Measurements from ENCODE around the gene SRRM3. TPM values are rescaled to one million over a fixed set of nuclear protein-coding genes. Genes with fewer than 3 reads are reported as not detected.

The SRRM3 gene
- total and polyA plus RNA-seq, 10 donors, result 0.23 to 1.6 (median 0.93) TPM; not detected in 1

DNA sequence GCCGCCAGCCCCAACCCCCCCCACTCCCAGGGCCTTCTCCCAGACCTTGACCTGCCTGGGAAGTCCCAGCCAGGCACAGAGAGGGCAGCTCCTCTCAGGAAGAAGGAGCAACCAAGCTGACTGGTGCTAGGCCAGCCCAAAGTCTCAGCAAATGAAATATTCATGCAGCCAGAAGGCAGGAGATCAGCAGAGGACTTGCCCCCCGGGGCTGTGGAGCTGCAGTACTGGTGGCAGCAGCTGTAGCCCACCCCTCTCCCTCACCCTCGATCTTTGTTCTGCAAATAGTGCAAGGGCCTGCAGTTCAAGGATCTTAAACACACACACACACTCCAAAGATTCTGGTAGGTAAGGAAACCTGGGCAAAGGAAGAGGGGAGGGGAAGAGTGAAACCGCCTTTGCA, 3.5 kb upstream of the SRRM3 start:
- intact Hi-C loops (cut with DNase I; ENCODE audit: low total_unique reads), result no loop called here
- TF ChIP-seq POLR2AphosphoS5 (IDR thresholded peaks at IDR 0.05) (no peak), POLR2A (IDR thresholded peaks at IDR 0.05) (no peak)
- TF ChIP-seq, protein P1, sequence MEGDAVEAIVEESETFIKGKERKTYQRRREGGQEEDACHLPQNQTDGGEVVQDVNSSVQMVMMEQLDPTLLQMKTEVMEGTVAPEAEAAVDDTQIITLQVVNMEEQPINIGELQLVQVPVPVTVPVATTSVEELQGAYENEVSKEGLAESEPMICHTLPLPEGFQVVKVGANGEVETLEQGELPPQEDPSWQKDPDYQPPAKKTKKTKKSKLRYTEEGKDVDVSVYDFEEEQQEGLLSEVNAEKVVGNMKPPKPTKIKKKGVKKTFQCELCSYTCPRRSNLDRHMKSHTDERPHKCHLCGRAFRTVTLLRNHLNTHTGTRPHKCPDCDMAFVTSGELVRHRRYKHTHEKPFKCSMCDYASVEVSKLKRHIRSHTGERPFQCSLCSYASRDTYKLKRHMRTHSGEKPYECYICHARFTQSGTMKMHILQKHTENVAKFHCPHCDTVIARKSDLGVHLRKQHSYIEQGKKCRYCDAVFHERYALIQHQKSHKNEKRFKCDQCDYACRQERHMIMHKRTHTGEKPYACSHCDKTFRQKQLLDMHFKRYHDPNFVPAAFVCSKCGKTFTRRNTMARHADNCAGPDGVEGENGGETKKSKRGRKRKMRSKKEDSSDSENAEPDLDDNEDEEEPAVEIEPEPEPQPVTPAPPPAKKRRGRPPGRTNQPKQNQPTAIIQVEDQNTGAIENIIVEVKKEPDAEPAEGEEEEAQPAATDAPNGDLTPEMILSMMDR (IDR thresholded peaks at IDR 0.05 in 8 of 11, conservative IDR thresholded peaks at IDR 0.05 in 3 of 11), result no peak
- 37 to 53% (median 39%) methylated on average over 4 of the region's 4 CpGs for WGBS, 5 donors
- no peak overlapping the region for H3K4me3 ChIP-seq
- no peak for DNase-seq
- no peaks in the 10 kb centered on the region for H3K9me3 ChIP-seq
- peaks cover 0 to 87% (median 11%) of the 10 kb centered on the region in 7 donors for H3K27me3 ChIP-seq (replicated peaks in 1 of 7)
- H3K27ac ChIP-seq, result no peak overlapping the region
- no peaks in the 10 kb centered on the region for H3K36me3 ChIP-seq
- H3K4me1 ChIP-seq, result peaks cover 0 to 11% (median 6%) of the 10 kb centered on the region in 6 donors

DNA sequence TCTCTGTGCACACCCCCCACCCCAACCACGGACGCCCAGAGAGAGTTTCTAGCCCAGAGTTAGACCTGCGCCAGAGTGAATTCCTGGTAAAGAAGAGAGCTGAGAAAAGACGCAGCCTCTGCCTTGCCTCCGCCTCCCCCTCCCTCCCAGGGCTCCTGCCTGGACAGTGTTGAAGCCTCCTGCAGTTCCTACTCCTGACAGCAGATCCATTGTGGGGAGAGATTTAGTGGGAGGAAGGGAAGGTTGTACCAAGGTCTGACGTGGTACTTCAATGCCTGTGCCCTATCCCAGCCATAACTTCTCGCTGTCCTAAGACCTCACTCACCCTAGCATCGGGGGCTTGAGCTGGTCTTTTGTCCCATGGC, 952 bp downstream of the SRRM3 start:
- no peak for TF ChIP-seq POLR2A (IDR thresholded peaks at IDR 0.05)
- no peak for TF ChIP-seq POLR2AphosphoS5 (IDR thresholded peaks at IDR 0.05)
- TF ChIP-seq, protein P1 (IDR thresholded peaks at IDR 0.05 in 8 of 11, conservative IDR thresholded peaks at IDR 0.05 in 3 of 11), result no peak
- no peak for DNase-seq
- intact Hi-C loops (cut with DNase I; ENCODE audit: low total_unique reads), result no loop called here
- H3K9me3 ChIP-seq, result no peaks in the 10 kb centered on the region
- 41 to 47% (median 46%) methylated on average over 8 of the region's 8 CpGs for WGBS, 5 donors
- H3K36me3 ChIP-seq, result no peaks in the 10 kb centered on the region
- peaks cover 0 to 11% (median 6%) of the 10 kb centered on the region in 6 donors for H3K4me1 ChIP-seq
- peaks cover 0 to 92% (median 10%) of the 10 kb centered on the region in 7 donors for H3K27me3 ChIP-seq (replicated peaks in 1 of 7)
- no peak overlapping the region for H3K4me3 ChIP-seq
- no peak overlapping the region for H3K27ac ChIP-seq

DNA sequence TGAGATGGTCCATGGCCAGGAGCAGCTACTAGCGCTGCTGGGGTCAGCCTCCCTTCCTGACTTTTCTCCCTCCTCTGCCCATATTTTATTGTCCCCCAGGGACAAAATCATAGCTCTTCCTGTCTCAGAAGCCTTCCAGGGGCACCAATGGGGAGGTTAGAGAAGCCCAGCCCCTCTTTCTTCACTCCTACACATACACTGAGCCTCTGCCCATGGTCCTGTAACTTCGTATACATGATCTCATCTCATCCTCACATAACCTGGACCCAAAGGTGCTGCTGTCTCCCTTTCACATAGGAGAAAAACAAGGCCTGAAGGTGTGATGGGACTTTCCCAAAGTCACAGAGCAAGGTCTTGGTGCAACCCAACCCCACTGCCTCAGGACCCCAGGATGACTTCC, 2.5 kb downstream of the SRRM3 start:
- Histone ChIP-seq H3K9me3 (no peaks in the 10 kb centered on the region), H3K36me3 (no peaks in the 10 kb centered on the region), H3K4me3 (no peak overlapping the region), H3K27ac (no peak overlapping the region), H3K4me1 (peaks cover 0 to 11% (median 6%) of the 10 kb centered on the region in 6 donors), H3K27me3 (replicated peaks in 1 of 7) (peaks cover 0 to 91% (median 10%) of the 10 kb centered on the region in 7 donors)
- TF ChIP-seq POLR2AphosphoS5 (IDR thresholded peaks at IDR 0.05) (no peak), POLR2A (IDR thresholded peaks at IDR 0.05) (no peak)
- TF ChIP-seq, protein P1 (IDR thresholded peaks at IDR 0.05 in 8 of 11, conservative IDR thresholded peaks at IDR 0.05 in 3 of 11), result no peak
- WGBS, 5 donors, result 64 to 79% (median 71%) methylated on average over 2 of the region's 2 CpGs
- DNase-seq, result no peak
- intact Hi-C loops (cut with DNase I; ENCODE audit: low total_unique reads), result no loop called here

DNA sequence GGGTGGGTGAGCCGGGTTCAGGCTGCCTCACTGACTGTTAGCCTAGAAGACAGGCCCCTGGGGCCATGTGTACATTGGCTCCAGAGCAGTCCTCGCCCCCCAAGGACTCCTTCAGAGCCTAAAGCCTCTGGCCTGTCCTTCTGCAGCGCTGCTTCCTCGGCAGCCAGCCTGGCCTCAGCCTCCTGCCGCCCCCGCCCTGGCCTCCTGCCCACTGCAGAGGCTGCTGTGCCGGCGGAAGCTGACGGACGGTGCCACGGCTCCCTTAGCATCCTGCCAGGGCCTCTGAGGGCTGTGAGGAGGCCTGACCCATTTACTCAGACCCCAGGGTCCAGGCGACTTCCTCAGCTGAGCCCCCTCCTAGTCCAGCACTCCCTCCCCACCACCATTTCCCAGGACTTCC, 4.9 kb downstream of the SRRM3 start:
- intact Hi-C loops (cut with DNase I; ENCODE audit: low total_unique reads), result no loop called here
- Histone ChIP-seq H3K36me3 (no peaks in the 10 kb centered on the region), H3K27me3 (replicated peaks in 1 of 7) (peaks cover 0 to 73% (median 10%) of the 10 kb centered on the region in 7 donors), H3K4me3 (no peak overlapping the region), H3K4me1 (peaks cover 0 to 6% (median 5%) of the 10 kb centered on the region in 6 donors), H3K9me3 (no peaks in the 10 kb centered on the region), H3K27ac (no peak overlapping the region)
- 48 to 65% (median 60%) methylated on average over 11 to 12 of the region's 12 CpGs for WGBS, 5 donors
- no peak for DNase-seq
- TF ChIP-seq, protein P1 (IDR thresholded peaks at IDR 0.05 in 8 of 11, conservative IDR thresholded peaks at IDR 0.05 in 3 of 11), result no peak
- peak in 1 of 3 donors; percentile 20 for TF ChIP-seq POLR2AphosphoS5 (IDR thresholded peaks at IDR 0.05)
- TF ChIP-seq POLR2A (IDR thresholded peaks at IDR 0.05), result no peak
